ENCODE data around the gene FHL3. TPM values are rescaled to one million over a fixed set of nuclear protein-coding genes. Genes with fewer than 3 reads are reported as not detected.
A peak's percentile ranks its signal among the peaks of the same experiment; 100 is the strongest.

Gene FHL3
- 16.5 and 20.3 TPM in 2 replicates for total RNA-seq (2014; rRNA removed; shearing (Covaris generic))

- no peak for DNase-seq (ENCODE audit: low spot score)
These were observed at the start of gene FHL3 for GRCh38 chr1:38005195-38006007. Gene FHL3, minus strand, starts transcription at chr1:38005514. Its CDS starts 6,102 bp downstream, at chr1:37999412.

DNA sequence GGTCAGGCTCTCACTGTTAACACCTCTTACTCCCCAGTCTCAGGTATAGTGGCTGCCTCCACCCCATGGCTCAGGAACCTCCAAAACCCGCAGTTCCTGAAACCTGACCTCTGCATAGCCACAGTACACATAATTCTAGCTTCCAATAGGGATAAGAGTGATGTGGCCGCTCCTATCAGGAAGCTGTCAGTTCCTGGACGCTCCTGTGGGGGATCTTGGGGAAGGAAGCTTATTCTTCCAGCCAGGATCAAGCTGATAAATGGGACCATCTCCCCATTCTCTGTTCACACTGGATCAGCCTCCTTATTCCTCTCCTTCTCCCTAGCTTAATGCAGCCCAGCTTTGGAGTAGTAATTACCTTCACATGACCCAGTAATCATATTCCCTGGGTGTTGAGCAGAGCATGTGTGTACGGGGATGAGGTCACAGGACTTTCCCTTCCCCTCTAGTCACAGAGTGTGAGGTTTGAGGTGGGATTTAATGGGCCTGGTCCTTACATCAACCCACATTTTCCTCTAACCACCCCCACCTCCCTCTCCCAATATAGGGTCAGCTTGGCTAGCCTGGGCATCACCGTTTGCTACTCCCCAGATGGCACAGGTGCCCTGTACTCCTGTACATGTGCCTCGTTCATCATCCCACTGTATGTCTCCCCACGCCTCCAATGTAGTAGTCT is 48.2 kb upstream of the FHL3 start:
- DNase-seq (ENCODE audit: low spot score), result no peak

DNA sequence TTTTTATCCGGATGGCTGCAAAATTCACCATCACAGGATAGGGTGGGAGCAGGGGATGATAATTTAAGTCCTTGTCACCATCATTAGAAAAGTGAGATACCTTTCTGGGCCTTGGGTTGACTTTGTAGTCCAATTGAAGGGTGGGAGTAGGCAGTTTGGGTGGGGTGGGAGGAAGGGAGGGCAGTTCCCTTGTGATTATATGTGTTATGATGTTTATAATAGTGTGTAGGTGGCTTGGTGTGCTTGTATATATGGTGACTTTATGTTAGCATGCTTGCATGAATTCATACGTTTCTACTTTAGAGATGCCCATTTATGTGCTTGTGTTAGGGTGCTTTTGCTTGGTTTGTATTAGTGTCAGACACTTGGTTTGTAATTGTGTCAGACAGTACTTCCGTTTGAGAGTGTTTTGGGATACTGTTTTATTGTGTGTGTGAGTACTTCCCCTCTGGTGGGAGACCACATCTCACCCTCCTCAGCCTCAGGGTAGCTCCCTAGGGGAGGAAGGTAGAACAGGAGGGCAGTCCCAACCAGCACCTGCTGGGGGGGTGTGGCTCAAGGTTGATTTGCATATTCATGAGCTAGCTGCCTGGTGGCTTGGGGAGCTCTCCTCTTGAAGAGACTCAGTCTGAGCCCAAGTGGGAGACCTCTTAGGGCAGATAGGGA is 47.6 kb upstream of the FHL3 start:
- no peak for DNase-seq (ENCODE audit: low spot score)

- no peak for DNase-seq (ENCODE audit: low spot score)
These were observed 45.8 kb upstream of the FHL3 start for GRCh38 chr1:38051079-38051543.

DNA sequence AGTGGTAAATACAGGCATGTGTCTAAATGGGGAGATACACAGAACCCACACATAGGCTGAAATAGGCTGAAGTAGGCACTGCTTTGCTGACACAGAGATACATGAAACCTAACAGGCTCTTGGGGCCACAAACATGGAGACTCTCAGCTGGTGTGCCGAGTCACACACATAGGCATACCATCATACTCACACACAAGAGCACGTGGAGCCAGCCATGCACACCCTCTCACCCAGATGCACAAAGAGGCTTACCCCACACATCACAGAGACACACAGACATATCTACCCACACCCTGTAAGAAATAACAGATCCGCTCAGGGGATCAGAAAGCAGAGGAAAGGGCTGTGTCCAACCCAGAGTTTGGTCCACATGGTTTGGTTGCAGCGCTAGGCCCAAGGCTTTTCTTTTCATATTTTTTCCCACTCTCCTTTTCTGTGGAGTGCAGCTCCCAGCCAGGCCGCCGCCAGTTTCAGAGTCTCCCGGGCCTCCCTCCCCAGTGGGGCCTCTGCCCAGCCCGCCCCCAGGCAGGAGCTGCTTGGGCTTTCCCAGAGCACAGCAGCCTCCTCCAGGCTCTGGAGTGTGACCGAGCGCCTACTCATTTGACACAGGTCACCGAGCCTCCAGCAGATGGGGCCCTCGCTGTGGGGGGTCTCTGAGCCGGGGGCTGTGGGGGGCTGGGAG is 45.2 kb upstream of the FHL3 start:
- no peak for DNase-seq (ENCODE audit: low spot score)

GRCh38 chr1:38047603-38048141 is 42.4 kb upstream of the FHL3 start:
- no peak for DNase-seq (ENCODE audit: low spot score)

GRCh38 chr1:38046884-38047602 is 41.7 kb upstream of the FHL3 start:
- DNase-seq (ENCODE audit: low spot score), result peak; percentile 65

DNA sequence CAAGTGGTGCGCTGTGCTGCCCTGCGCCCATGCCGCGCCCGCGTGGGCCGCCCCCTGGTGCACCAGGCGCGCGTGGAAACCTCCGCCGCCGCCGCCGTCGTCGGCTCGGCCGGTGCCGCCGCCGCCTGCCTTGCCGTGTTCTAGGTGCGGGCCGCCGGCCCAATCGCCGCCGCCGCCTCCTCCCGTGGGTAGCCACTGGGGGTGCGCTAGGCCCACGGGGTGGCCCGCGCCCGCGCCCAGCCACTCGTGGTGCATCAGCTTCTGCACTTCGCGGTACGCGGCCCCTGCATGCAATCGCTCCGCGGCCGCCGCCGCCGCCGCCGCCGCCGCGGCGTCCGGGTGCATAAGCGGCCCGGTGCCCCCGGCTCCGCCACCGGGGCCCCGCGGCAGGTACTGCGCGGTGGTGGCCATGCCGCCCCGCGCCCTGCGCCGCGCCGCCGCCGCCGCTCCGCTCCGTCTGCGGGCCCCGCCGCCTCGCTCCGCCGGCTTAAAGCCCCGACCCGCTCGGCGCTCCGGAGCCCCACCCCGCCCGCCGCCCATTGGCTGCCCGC is 41.1 kb upstream of the FHL3 start, which contains the start of gene POU3F1:
Gene POU3F1 (minus strand): TSS at position 461 of the 551 bp plus-strand sequence. CDS start 50 bp downstream, at position 411.
- no peak for DNase-seq (ENCODE audit: low spot score)

- no peak for DNase-seq (ENCODE audit: low spot score)
These were observed 40.4 kb upstream of the FHL3 start for GRCh38 chr1:38045401-38046332.

- no peak for DNase-seq (ENCODE audit: low spot score)
These were observed 39.2 kb upstream of the FHL3 start for GRCh38 chr1:38044221-38045215.

GRCh38 chr1:38043036-38043747 is 37.9 kb upstream of the FHL3 start:
- peak; percentile 2 for DNase-seq (ENCODE audit: low spot score)

DNA sequence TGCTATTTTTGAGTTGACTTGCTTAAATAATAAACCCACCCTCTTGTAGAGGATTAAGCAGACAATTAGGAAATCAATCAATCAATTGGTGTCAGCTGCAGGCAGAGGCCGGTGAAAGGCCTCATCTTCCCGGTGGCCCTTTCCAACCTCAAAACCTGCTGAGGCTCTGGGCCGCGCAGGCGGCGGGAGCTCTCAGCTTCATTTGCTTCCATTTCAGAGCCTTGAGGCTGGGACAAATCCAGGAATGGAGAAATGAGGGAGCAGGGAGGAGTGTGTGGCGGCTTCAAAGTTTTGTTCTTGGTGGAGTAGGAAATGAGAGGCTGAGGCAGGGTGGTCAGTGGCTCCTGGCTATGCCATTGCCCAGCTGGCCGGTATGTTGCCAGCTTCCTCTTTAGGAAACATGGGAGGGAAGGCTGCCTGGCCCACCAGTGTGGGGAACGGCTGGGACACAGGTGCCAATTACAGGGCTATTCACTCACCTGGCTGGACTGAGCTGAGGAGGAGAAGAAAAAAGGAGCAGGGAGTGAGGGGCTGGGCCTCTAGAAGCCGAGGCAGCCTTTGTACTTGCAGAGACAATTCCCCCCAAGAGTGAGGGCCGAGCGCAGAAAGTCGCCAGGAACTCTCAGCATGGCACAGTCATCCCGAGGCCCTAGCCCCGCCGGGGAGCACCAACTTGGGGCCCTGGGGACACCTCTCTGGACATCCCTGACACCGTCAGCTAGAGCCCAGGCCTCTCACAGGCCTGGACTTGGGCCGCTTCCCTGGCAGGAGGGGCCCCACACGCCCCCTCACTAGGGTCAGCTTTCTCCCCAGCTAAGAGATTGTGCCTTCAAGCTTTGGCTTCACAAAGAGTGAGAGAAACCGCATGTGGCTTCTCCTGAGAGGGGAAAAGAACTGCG is 36.9 kb upstream of the FHL3 start:
- no peak for DNase-seq (ENCODE audit: low spot score)

DNA sequence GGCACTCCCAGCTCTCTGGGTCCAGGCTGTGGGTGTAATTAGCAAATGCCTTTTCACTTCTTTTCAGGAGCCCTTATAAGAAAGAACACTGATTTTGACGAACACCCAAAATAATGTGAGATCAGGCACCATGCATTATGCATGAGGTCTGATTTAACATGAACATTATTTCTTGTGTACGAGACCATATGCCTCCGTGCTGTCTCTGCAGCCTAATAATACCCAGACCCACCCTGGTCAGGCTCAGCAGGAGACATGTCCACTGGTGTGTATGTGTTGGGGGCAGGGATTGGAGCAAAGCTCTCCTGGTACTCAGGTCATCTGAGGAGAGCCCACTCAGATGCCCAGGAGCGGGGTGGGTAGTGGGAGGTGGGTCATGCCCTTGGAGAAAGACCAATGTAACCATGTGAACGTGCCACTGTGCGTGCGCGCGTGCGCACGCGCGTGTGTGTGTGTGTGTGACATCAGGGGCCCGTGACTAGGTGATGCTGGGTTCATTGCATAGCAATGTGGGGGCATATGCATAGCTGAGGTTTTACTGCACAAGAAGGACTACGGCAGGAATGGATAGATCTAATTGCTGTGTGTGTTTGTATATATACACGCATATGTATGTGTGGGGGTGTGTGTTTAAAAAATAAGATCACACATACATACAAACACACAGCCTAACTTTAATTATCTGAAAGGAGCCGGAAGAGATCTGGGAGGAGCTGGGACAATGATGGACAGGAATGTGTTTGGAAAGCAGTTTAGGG is 34.2 kb upstream of the FHL3 start:
- no peak for DNase-seq (ENCODE audit: low spot score)

DNA sequence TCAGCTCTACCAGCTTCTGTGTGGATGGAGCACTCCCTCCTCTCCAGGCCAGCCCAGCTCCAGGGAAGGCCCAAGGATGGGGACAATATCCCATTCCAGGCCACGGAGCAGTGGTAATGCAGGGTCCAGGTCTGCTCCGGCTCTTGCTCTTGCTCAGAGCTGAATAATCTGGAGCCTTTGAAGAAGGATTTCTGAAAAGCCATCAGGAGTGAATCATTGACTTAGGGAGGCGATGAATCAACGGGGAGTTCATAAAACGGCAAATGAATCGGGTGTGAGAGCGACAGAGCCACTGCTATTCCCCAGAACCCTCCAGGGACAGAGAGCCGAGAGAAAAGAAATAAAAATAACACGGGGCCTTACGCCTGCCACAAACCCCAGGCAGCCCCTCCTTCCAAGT is 33.5 kb upstream of the FHL3 start:
- no peak for DNase-seq (ENCODE audit: low spot score)

- peak; percentile 4 for DNase-seq (ENCODE audit: low spot score)
These were observed 32.1 kb upstream of the FHL3 start for GRCh38 chr1:38037221-38037939.
